Parathyroid adenoma (tissue), 2 donors: ENCODE data around the gene SKI.

Source experiments
- H2AFZ ChIP-seq: fragments of 300-600 bp; sonication (generic); one replicate; pipeline ENCODE4 v1.7.0; 2017; ENCODE audit warnings: antibody characterized with exemption, mild to moderate bottlenecking
- H3K27ac ChIP-seq: fragments of 300-600 bp; sonication (generic); one replicate; pipeline ENCODE4 v1.7.0; 2017
- H3K27me3 ChIP-seq: fragments of 300-600 bp; sonication (generic); one replicate; pipeline ENCODE4 v1.7.0; 2017; ENCODE audit warnings: low read length; ENCODE audit not compliant: control insufficient read depth, insufficient read depth
- H3K36me3 ChIP-seq: fragments of 300-600 bp; sonication (generic); one replicate; pipeline ENCODE4 v1.7.0; 2017; ENCODE audit warnings: low read length; ENCODE audit not compliant: control insufficient read depth, insufficient read depth
- H3K4me1 ChIP-seq: fragments of 300-600 bp; sonication (generic); one replicate; pipeline ENCODE4 v1.7.0; 2017; ENCODE audit warnings: control low read depth
- H3K4me2 ChIP-seq: fragments of 300-600 bp; sonication (generic); one replicate; pipeline ENCODE4 v1.7.0; 2017; ENCODE audit warnings: low read length
- H3K4me3 ChIP-seq: fragments of 300-600 bp; sonication (generic); one replicate; pipeline ENCODE4 v1.7.0; 2017; ENCODE audit warnings: low read depth, low read length
- H3K79me2 ChIP-seq: fragments of 300-600 bp; sonication (generic); one replicate; pipeline ENCODE4 v1.7.0; 2017; ENCODE audit warnings: control low read depth
- H3K9ac ChIP-seq: fragments of 300-600 bp; sonication (generic); one replicate; pipeline ENCODE4 v1.7.0; 2017; ENCODE audit warnings: mild to moderate bottlenecking
- H3K9me3 ChIP-seq: fragments of 300-600 bp; sonication (generic); one replicate; pipeline ENCODE4 v1.7.0; 2017; ENCODE audit warnings: low read length; ENCODE audit not compliant: control insufficient read depth
- CTCF ChIP-seq: fragments of 300-600 bp; sonication (generic); IDR thresholded peaks from one replicate; pipeline ENCODE4 v1.7.0; 2017; ENCODE audit warnings: antibody characterized with exemption, mild to moderate bottlenecking
- donor health status: primary hyperparathyroidism.

The SKI gene

GRCh38 chr1:2307972-2308371 lies 79.9 kb downstream of the SKI start:
- Histone ChIP-seq H3K9me3 (no peaks in the 10 kb centered on the region), H3K36me3 (no peaks in the 10 kb centered on the region), H3K9ac (no peak overlapping the region), H2AFZ (no peak overlapping the region), H3K4me1 (no peaks in the 10 kb centered on the region), H3K27me3 (no peaks in the 10 kb centered on the region), H3K79me2 (no peaks in the 10 kb centered on the region), H3K4me3 (no peak overlapping the region), H3K27ac (no peak overlapping the region), H3K4me2 (no peak overlapping the region)
- no peak for TF ChIP-seq CTCF

- H3K4me1 ChIP-seq, result no peaks in the 10 kb centered on the region
These were observed 80.7 kb downstream of the SKI start for GRCh38 chr1:2308844-2309243.

GRCh38 chr1:2310332-2311183 lies 82.4 kb downstream of the SKI start:
- H3K4me1 ChIP-seq, result no peaks in the 10 kb centered on the region

More at GRCh38 chr1:2308844-2309243, 80.7 kb downstream of the SKI start:
- Histone ChIP-seq H3K27ac (no peak overlapping the region), H3K4me3 (no peak overlapping the region), H2AFZ (no peak overlapping the region), H3K36me3 (no peaks in the 10 kb centered on the region), H3K79me2 (no peaks in the 10 kb centered on the region), H3K4me2 (no peak overlapping the region), H3K27me3 (no peaks in the 10 kb centered on the region), H3K9ac (no peak overlapping the region), H3K9me3 (no peaks in the 10 kb centered on the region)
- no peak for TF ChIP-seq CTCF

GRCh38 chr1:2311184-2312032 lies 83.3 kb downstream of the SKI start:
- H3K27me3 ChIP-seq, result no peaks in the 10 kb centered on the region
- H3K4me2 ChIP-seq, result no peak overlapping the region
- no peak overlapping the region for H3K9ac ChIP-seq
- TF ChIP-seq CTCF, result no peak
- H3K36me3 ChIP-seq, result no peaks in the 10 kb centered on the region
- H2AFZ ChIP-seq, result no peak overlapping the region
- H3K27ac ChIP-seq, result no peak overlapping the region
- no peaks in the 10 kb centered on the region for H3K79me2 ChIP-seq
- no peaks in the 10 kb centered on the region for H3K4me1 ChIP-seq
- H3K9me3 ChIP-seq, result no peaks in the 10 kb centered on the region
- H3K4me3 ChIP-seq, result no peak overlapping the region

More at GRCh38 chr1:2310332-2311183, 82.4 kb downstream of the SKI start:
- no peaks in the 10 kb centered on the region for H3K36me3 ChIP-seq
- no peak overlapping the region for H3K9ac ChIP-seq
- no peak overlapping the region for H3K27ac ChIP-seq
- no peaks in the 10 kb centered on the region for H3K9me3 ChIP-seq
- H2AFZ ChIP-seq, result no peak overlapping the region
- no peak overlapping the region for H3K4me2 ChIP-seq
- no peak for TF ChIP-seq CTCF
- H3K27me3 ChIP-seq, result no peaks in the 10 kb centered on the region
- H3K4me3 ChIP-seq, result no peak overlapping the region
- H3K79me2 ChIP-seq, result no peaks in the 10 kb centered on the region
